ENCODE measurements around the gene ALG14. TPM values are rescaled to one million over a fixed set of nuclear protein-coding genes. Genes with fewer than 3 reads are reported as not detected.

ALG14 gene
- total RNA-seq, 1 donor from 2014 or later, result 10.5 TPM

GRCh38 chr1:95068956-95069709, 3.6 kb downstream of the ALG14 start:
- H3K27me3 Mint-ChIP-seq, result no peaks in the 10 kb centered on the region
- H3K4me3 Mint-ChIP-seq (ENCODE audit: low read depth), result peak overlapping the region; percentile 6
- H3K27ac Mint-ChIP-seq, result peak overlapping the region; percentile 91
- peaks cover 49% of the 10 kb centered on the region for H3K4me1 Mint-ChIP-seq (ENCODE audit: low read depth)
- TF ChIP-seq CTCF (IDR thresholded peaks at IDR 0.05; ENCODE audit: unreplicated experiment), result no peak
- no peaks in the 10 kb centered on the region for H3K9me3 Mint-ChIP-seq (ENCODE audit: low read depth)
- DNase-seq (ENCODE audit: low spot score, unreplicated experiment), result no peak
- peaks cover 7% of the 10 kb centered on the region for H3K36me3 Mint-ChIP-seq (ENCODE audit: insufficient read depth)

DNA sequence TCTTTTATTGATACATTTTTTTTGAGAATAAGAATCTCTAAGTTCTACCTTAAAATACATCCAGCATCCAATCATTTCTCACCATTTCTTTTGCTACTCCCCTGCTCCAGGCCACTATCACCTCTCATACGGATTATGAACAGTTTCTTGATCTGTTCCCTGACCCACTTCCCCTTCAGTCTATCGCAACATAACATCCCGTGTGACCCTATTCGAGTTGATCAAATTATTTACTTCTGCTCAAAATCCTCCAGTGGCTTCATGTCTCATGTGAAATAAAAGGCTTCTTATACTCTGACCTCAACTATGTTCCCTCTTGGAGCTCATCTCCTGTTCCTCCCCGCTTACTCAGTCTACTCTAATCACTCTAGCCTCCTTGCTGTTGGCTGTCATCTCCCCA, 5.2 kb downstream of the ALG14 start:
- no peak for DNase-seq (ENCODE audit: low spot score, unreplicated experiment)
- Mint-ChIP-seq H3K27ac (peak overlapping the region; percentile 5), H3K36me3 (ENCODE audit: insufficient read depth) (peaks cover 23% of the 10 kb centered on the region)

DNA sequence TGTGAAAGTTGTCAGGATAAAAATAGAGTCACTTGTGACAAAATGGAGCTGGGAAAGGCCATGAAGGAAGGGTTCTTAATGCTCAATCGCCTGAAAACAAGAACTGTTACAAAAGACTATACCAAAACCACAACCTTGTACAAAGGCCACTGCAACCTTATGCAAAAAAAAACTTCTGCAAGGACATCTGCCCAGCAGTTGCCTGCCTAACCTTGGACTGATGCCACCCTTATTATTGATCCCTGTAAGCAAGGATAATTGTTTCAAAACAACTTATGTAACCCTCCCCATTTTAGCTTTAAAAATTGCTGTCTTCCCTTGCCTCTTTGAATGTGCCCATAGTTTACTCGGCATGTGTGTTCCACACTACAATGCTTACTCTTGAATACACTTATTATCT, 5.7 kb downstream of the ALG14 start:
- Mint-ChIP-seq H3K27ac (peak overlapping the region; percentile 5), H3K4me3 (ENCODE audit: low read depth) (no peak overlapping the region), H3K4me1 (ENCODE audit: low read depth) (peaks cover 42% of the 10 kb centered on the region), H3K9me3 (ENCODE audit: low read depth) (peaks cover 10% of the 10 kb centered on the region), H3K27me3 (no peaks in the 10 kb centered on the region), H3K36me3 (ENCODE audit: insufficient read depth) (peaks cover 27% of the 10 kb centered on the region)
- no peak for TF ChIP-seq CTCF (IDR thresholded peaks at IDR 0.05; ENCODE audit: unreplicated experiment)
- DNase-seq (ENCODE audit: low spot score, unreplicated experiment), result no peak

More for the DNA sequence above, 5.2 kb downstream of the ALG14 start:
- Mint-ChIP-seq H3K4me1 (ENCODE audit: low read depth) (peaks cover 45% of the 10 kb centered on the region), H3K4me3 (ENCODE audit: low read depth) (no peak overlapping the region), H3K9me3 (ENCODE audit: low read depth) (peaks cover 10% of the 10 kb centered on the region), H3K27me3 (no peaks in the 10 kb centered on the region)
- no peak for TF ChIP-seq CTCF (IDR thresholded peaks at IDR 0.05; ENCODE audit: unreplicated experiment)

GRCh38 chr1:95061445-95062006, 11.2 kb downstream of the ALG14 start:
- Mint-ChIP-seq H3K27ac (peak overlapping the region; percentile 54), H3K9me3 (ENCODE audit: low read depth) (peaks cover 10% of the 10 kb centered on the region), H3K4me1 (ENCODE audit: low read depth) (peaks cover 9% of the 10 kb centered on the region), H3K4me3 (ENCODE audit: low read depth) (no peak overlapping the region), H3K36me3 (ENCODE audit: insufficient read depth) (peaks cover 36% of the 10 kb centered on the region), H3K27me3 (no peaks in the 10 kb centered on the region)
- no peak for DNase-seq (ENCODE audit: low spot score, unreplicated experiment)
- TF ChIP-seq CTCF (IDR thresholded peaks at IDR 0.05; ENCODE audit: unreplicated experiment), result no peak

GRCh38 chr1:95058974-95059373, 13.8 kb downstream of the ALG14 start:
- no peaks in the 10 kb centered on the region for H3K27me3 Mint-ChIP-seq
- H3K4me1 Mint-ChIP-seq (ENCODE audit: low read depth), result peaks cover 6% of the 10 kb centered on the region
- no peak overlapping the region for H3K4me3 Mint-ChIP-seq (ENCODE audit: low read depth)
- H3K27ac Mint-ChIP-seq, result no peak overlapping the region
- DNase-seq (ENCODE audit: low spot score, unreplicated experiment), result no peak
- H3K9me3 Mint-ChIP-seq (ENCODE audit: low read depth), result peaks cover 12% of the 10 kb centered on the region
- H3K36me3 Mint-ChIP-seq (ENCODE audit: insufficient read depth), result peaks cover 31% of the 10 kb centered on the region
- no peak for TF ChIP-seq CTCF (IDR thresholded peaks at IDR 0.05; ENCODE audit: unreplicated experiment)
